Esophagus squamous epithelium (tissue), 5 donors: ENCODE measurements around the gene ZNF468. TPM values are rescaled to one million over a fixed set of nuclear protein-coding genes. Genes with fewer than 3 reads are reported as not detected.
"Not testable (repeated sequence)": the region's sequence is repeated elsewhere in the genome, so short reads cannot be mapped to it uniquely, and the experiment has no call there.

ENCODE experiments used
- DNase-seq: peaks from one replicate; lab custom pipeline; 2025; lab: John Stamatoyannopoulos, UW
- H3K27ac ChIP-seq, 4 donors: fragments of 200-600 bp; sonication (generic); one replicate each; pipeline ENCODE4 v1.5.1; 2016 to 2019; ENCODE audit warnings: mild to moderate bottlenecking in 1 of 4
- H3K27me3 ChIP-seq, 4 donors: fragments of 200-600 bp; sonication (generic); 1 replicate in 3 of 4; 2 replicates in 1 of 4; pipeline versions ENCODE4 v1.5.1 to v1.6.0; 2017 to 2021; ENCODE audit warnings: antibody characterized with exemption in 1 of 4
- H3K36me3 ChIP-seq, 3 donors: fragments of 200-600 bp; sonication (generic); one replicate each; pipeline ENCODE4 v1.5.1; 2016 to 2019
- H3K4me1 ChIP-seq, 3 donors: fragments of 200-600 bp; sonication (generic); one replicate each; pipeline ENCODE4 v1.5.1; 2017 to 2019
- H3K4me3 ChIP-seq, 4 donors: fragments of 200-600 bp; sonication (generic); 1 replicate in 3 of 4; 2 replicates in 1 of 4; pipeline ENCODE4 v1.5.1; 2016 to 2019; ENCODE audit warnings: mild to moderate bottlenecking in 2 of 4, moderate library complexity in 1 of 4
- H3K9me3 ChIP-seq, 3 donors: fragments of 200-600 bp; sonication (generic); one replicate each; pipeline ENCODE4 v1.5.1; 2016 to 2019
- CTCF ChIP-seq, 6 experiments: fragments of 450-650 bp in 4 of 6; fragments of 200-600 bp in 2 of 6; sonication (generic) in 2 of 6; IDR thresholded peaks; one replicate each; pipeline ENCODE4 v1.5.1; 2016 to 2019; ENCODE audit warnings: antibody characterized with exemption in 6 of 6, mild to moderate bottlenecking in 4 of 6, moderate library complexity in 4 of 6
- POLR2A ChIP-seq, 4 donors: fragments of 450-650 bp; IDR thresholded peaks; one replicate each; pipeline ENCODE4 v1.6.1; 2017; ENCODE audit warnings: antibody characterized with exemption in 4 of 4, mild to moderate bottlenecking in 4 of 4, moderate library complexity in 3 of 4
- WGBS, 2 donors: methylation state at CpG; one replicate each; pipeline ENCODE4 v1.1.5; 2018; 5-methylcytosine and 5-hydroxymethylcytosine counted together
- intact Hi-C: fragments of 100-400 bp; cut with DNase I; formaldehyde crosslinking; loops from one replicate; pipeline ENCODE4 v1.15.0; 2022
- total RNA-seq, 4 donors: library from RNA; depleted of rRNA; stranded (reverse); fragments of >200 nt; gene quantifications; one replicate each; pipeline ENCODE4 v1.1.0, GENCODE V29; 2016
- donor health status: DM: yes; HTN: yes; CAD: no.

ZNF468 gene
- total RNA-seq, 4 donors from 2014 or later, result 9.1 to 15.1 (median 13.3) TPM

- H3K4me3 ChIP-seq, H3K27ac ChIP-seq, H3K36me3 ChIP-seq, H3K4me1 ChIP-seq, DNase-seq, H3K27me3 ChIP-seq, intact Hi-C loops: not testable (repeated sequence)
- peaks cover 0 to 59% (median 12%) of the 10 kb centered on the region in 3 donors for H3K9me3 ChIP-seq
- 54 to 63% methylated on average over 2 to 5 of the region's 5 CpGs for WGBS, 2 donors
Observed at GRCh38 chr19:52833541-52833940, 23.9 kb downstream of the ZNF468 start.

- peaks cover 0 to 33% (median 2%) of the 10 kb centered on the region in 3 donors for H3K9me3 ChIP-seq
- H3K27me3 ChIP-seq, H3K36me3 ChIP-seq, DNase-seq, H3K4me1 ChIP-seq, H3K4me3 ChIP-seq, intact Hi-C loops, H3K27ac ChIP-seq: not testable (repeated sequence)
- WGBS, 2 donors, result 57 to 80% methylated on average over 6 to 7 of the region's 7 CpGs
Observed at GRCh38 chr19:52829866-52830265, 27.6 kb downstream of the ZNF468 start.

- H3K36me3 ChIP-seq, result no peaks in the 10 kb centered on the region
- no peak for TF ChIP-seq POLR2A (IDR thresholded peaks at IDR 0.05)
- TF ChIP-seq CTCF (IDR thresholded peaks at IDR 0.05), result no peak
- peaks cover 0 to 6% (median 0%) of the 10 kb centered on the region in 3 donors for H3K9me3 ChIP-seq
- no peaks in the 10 kb centered on the region for H3K27me3 ChIP-seq
- 92% methylated on average over 5 of the region's 5 CpGs for WGBS, 2 donors
- no peak overlapping the region for H3K27ac ChIP-seq
- no peak overlapping the region for H3K4me3 ChIP-seq
- H3K4me1 ChIP-seq, result peaks cover 0 to 7% (median 0%) of the 10 kb centered on the region in 3 donors
- DNase-seq, result no peak
- intact Hi-C loops, result no loop called here
Observed at GRCh38 chr19:52825765-52826164, 31.7 kb downstream of the ZNF468 start.

- DNase-seq, result no peak
- intact Hi-C loops, result no loop called here
- Histone ChIP-seq H3K4me3 (no peak overlapping the region), H3K4me1 (peaks cover 0 to 13% (median 0%) of the 10 kb centered on the region in 3 donors), H3K9me3 (no peaks in the 10 kb centered on the region), H3K36me3 (no peaks in the 10 kb centered on the region), H3K27ac (no peak overlapping the region), H3K27me3 (no peaks in the 10 kb centered on the region)
- no peak for TF ChIP-seq POLR2A (IDR thresholded peaks at IDR 0.05)
- WGBS, 2 donors, result 90 to 92% methylated on average over 12 of the region's 12 CpGs
Observed at GRCh38 chr19:52823676-52824075, 33.7 kb downstream of the ZNF468 start.

- peaks cover 0 to 13% (median 0%) of the 10 kb centered on the region in 3 donors for H3K4me1 ChIP-seq
- H3K9me3 ChIP-seq, DNase-seq, H3K27me3 ChIP-seq, intact Hi-C loops: not testable (repeated sequence)
- H3K36me3 ChIP-seq, result peaks cover 0 to 21% (median 10%) of the 10 kb centered on the region in 3 donors
- peak within 1 kb of the TSS; percentile 34 to 83 (median 76) for H3K27ac ChIP-seq
- 3 to 6% methylated on average over 13 of the region's 44 CpGs for WGBS, 2 donors
- peak within 1 kb of the TSS; percentile 42 to 75 (median 65) for H3K4me3 ChIP-seq
Observed at GRCh38 chr19:52821204-52821960, 36.0 kb downstream of the ZNF468 start, which contains the start of gene ZNF28. Gene ZNF28, minus strand, starts transcription at chr19:52821633. Its CDS starts 3,675 bp downstream, at chr19:52817958.

GRCh38 chr19:52820472-52821203 is 36.8 kb downstream of the ZNF468 start:
- WGBS, 2 donors, result 18 to 24% methylated on average over 5 of the region's 19 CpGs
- peak overlapping the region; percentile 34 to 83 (median 76) for H3K27ac ChIP-seq
- intact Hi-C loops, H3K9me3 ChIP-seq, DNase-seq, H3K27me3 ChIP-seq: not testable (repeated sequence)
- peaks cover 0 to 13% (median 0%) of the 10 kb centered on the region in 3 donors for H3K4me1 ChIP-seq
- peaks cover 0 to 29% (median 10%) of the 10 kb centered on the region in 3 donors for H3K36me3 ChIP-seq
- H3K4me3 ChIP-seq, result peak overlapping the region; percentile 42 to 75 (median 65)

GRCh38 chr19:52809801-52810200 is 47.6 kb downstream of the ZNF468 start:
- peaks cover 0 to 56% (median 50%) of the 10 kb centered on the region in 3 donors for H3K9me3 ChIP-seq
- TF ChIP-seq CTCF (IDR thresholded peaks at IDR 0.05) (no peak), POLR2A (IDR thresholded peaks at IDR 0.05) (no peak)
- DNase-seq, result no peak
- WGBS, 2 donors, result 95 to 97% methylated on average over 21 to 29 of the region's 32 CpGs
- intact Hi-C loops, result no loop called here
- H3K4me3 ChIP-seq, result no peak overlapping the region
- H3K36me3 ChIP-seq, result peaks cover 5 to 75% (median 24%) of the 10 kb centered on the region in 3 donors
- no peaks in the 10 kb centered on the region for H3K4me1 ChIP-seq
- no peaks in the 10 kb centered on the region for H3K27me3 ChIP-seq
- no peak overlapping the region for H3K27ac ChIP-seq

GRCh38 chr19:52799950-52800640 is 57.3 kb downstream of the ZNF468 start:
- H3K4me3 ChIP-seq, H3K4me1 ChIP-seq, intact Hi-C loops, H3K27ac ChIP-seq, DNase-seq, H3K27me3 ChIP-seq: not testable (repeated sequence)
- WGBS, 2 donors, result 92 to 95% methylated on average over 9 of the region's 9 CpGs
- peaks cover 18 to 55% (median 23%) of the 10 kb centered on the region in 3 donors for H3K36me3 ChIP-seq
- peaks cover 0 to 100% (median 86%) of the 10 kb centered on the region in 3 donors for H3K9me3 ChIP-seq
